ENCODE results near the gene SMU1.
A peak's percentile ranks its signal among the peaks of the same experiment; 100 is the strongest.

SMU1 gene

DNA sequence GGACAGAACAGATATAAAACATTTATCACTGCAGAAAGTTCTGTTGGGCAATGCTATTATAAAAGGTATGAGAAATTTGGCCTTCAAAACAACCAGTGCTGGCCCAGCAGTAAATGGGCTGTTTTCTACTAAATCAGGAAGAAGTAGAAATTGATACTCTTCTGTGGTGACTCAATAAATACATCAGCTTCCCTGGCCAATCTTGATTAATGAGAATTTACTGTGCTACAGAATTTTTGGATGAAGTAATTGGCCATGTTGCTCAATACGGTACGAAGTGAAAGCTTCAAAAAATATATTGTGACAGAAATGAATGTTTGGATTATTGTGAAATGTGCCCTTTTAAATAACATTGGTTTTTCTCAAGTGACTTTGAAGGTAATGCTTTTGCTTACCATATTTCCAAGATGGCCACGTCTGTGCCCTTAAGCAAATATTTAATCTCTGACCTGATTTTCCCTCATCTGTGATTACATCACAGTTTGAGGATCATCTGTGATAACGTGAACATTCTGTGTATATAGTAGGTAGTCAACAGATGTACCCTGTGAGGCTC, 47.2 kb downstream of the SMU1 start:
- H3K4me2 ChIP-seq: 0 out of 2 replicates have a peak overlapping the region, but pooled peaks have one; percentile 1
- peaks cover 35% of the 10 kb centered on the region for H3K4me1 ChIP-seq (ENCODE audit: low read depth, poor library complexity, severe bottlenecking)
- peaks cover 89% of the 10 kb centered on the region for H3K79me2 ChIP-seq (ENCODE audit: insufficient read depth, low read depth)
- H3K9ac ChIP-seq: no peak overlapping the region
- peaks cover 52% of the 10 kb centered on the region; the same call in 1 of the 2 replicates for H3K36me3 ChIP-seq (ENCODE audit: insufficient read depth)
- H3K27me3 ChIP-seq (ENCODE audit: insufficient read depth, low read depth): no peaks in the 10 kb centered on the region
- peaks cover 53% of the 10 kb centered on the region for H4K20me1 ChIP-seq (ENCODE audit: insufficient read depth)
- no peak overlapping the region for H3K4me3 ChIP-seq (IDR thresholded peaks at IDR 0.05; ENCODE audit: insufficient read depth, low read depth, low read length)
- TF ChIP-seq, protein P1, sequence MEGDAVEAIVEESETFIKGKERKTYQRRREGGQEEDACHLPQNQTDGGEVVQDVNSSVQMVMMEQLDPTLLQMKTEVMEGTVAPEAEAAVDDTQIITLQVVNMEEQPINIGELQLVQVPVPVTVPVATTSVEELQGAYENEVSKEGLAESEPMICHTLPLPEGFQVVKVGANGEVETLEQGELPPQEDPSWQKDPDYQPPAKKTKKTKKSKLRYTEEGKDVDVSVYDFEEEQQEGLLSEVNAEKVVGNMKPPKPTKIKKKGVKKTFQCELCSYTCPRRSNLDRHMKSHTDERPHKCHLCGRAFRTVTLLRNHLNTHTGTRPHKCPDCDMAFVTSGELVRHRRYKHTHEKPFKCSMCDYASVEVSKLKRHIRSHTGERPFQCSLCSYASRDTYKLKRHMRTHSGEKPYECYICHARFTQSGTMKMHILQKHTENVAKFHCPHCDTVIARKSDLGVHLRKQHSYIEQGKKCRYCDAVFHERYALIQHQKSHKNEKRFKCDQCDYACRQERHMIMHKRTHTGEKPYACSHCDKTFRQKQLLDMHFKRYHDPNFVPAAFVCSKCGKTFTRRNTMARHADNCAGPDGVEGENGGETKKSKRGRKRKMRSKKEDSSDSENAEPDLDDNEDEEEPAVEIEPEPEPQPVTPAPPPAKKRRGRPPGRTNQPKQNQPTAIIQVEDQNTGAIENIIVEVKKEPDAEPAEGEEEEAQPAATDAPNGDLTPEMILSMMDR (conservative IDR thresholded peaks at IDR 0.05; ENCODE audit: low read depth, low read length): no peak
- H2AFZ ChIP-seq (ENCODE audit: low read depth): no peak overlapping the region
- H3K27ac ChIP-seq: no peak overlapping the region

DNA sequence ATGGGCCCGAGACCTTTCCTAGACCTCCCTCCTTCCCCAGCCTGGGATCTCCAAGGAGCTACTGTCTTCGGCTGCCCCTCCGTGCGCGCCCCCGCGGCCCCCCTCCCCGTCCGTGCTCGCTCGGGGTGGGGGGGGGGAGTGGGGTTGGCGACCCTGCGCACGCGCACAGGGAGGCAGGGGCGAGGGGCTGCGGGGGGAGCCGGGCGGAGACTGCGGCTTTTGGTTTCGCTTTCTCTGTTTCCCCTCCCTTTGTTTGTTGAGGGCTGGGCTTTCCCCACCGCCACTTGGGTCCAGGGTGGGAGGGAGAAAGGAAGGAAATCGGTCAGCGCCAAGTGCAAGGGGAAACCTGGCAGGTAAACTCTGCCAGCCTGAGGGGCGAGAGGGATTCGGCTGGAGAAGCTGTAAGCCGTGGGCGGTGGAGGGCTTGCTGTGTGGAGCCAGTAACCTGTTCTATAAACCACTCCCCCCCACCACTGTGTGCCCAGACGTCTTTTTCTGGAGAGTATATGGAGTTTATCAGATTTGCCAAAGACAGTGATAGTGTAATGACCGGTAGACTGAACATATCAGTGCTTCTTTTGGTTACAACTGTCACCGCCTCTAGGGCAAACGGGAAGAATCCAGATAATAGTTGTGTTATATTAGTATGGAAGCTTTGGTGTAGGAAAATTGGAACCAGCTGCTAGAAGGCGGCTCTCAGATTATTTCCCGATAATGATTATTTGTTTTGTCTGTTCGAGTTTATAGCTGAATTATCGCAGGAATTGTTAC, 50.7 kb downstream of the SMU1 start:
- TF ChIP-seq, protein P1 (conservative IDR thresholded peaks at IDR 0.05; ENCODE audit: low read depth, low read length): no peak
- Histone ChIP-seq H3K27ac (peak overlapping the region; percentile 89), H3K9ac (peak overlapping the region; percentile 96), H3K4me1 (ENCODE audit: low read depth, poor library complexity, severe bottlenecking) (peaks cover 54% of the 10 kb centered on the region), H3K36me3 (ENCODE audit: insufficient read depth) (peaks cover 32% of the 10 kb centered on the region; the same call in 1 of the 2 replicates), H3K27me3 (ENCODE audit: insufficient read depth, low read depth) (no peaks in the 10 kb centered on the region), H3K79me2 (ENCODE audit: insufficient read depth, low read depth) (peaks cover 80% of the 10 kb centered on the region), H4K20me1 (ENCODE audit: insufficient read depth) (peaks cover 39% of the 10 kb centered on the region), H3K4me2 (peak overlapping the region; percentile 91), H2AFZ (ENCODE audit: low read depth) (peak overlapping the region; percentile 44; the same call in 1 of the 2 replicates), H3K4me3 (IDR thresholded peaks at IDR 0.05; ENCODE audit: insufficient read depth, low read depth, low read length) (no peak overlapping the region)

DNA sequence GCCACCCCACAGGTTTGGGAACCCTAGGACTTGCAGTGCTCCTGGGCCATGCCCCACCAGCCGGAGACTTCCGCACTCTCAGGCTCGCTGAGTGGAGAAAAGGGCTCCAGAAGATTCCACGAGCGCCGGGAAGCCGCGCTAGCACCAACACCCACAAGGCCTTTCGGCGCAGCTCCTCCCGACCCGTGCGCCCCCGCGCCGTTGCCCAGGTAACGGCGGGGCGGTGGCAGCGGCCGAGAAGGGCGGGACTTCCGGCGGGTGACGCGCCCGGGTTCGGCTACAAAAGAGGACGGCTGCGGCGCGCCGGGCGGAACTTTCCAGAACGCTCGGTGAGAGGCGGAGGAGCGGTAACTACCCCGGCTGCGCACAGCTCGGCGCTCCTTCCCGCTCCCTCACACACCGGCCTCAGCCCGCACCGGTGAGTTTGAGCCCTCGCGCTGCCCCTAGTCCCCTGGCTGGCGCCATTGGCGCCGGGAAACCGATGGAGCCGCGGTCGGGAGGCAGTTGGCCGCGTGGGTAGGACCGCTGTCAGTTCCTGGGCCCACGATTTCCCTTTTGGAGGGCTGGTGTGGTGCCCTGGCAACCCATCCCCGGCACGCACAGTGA, 51.4 kb downstream of the SMU1 start, which contains the start of gene DNAJA1:
Gene DNAJA1 (plus strand): TSS at position 308 of the 606 bp plus-strand sequence. CDS start 1,212 bp downstream, outside the sequence.
- H3K79me2 ChIP-seq (ENCODE audit: insufficient read depth, low read depth): peaks cover 73% of the 10 kb centered on the region
- peak within 1 kb of the TSS; percentile 44; the same call in 1 of the 2 replicates for H2AFZ ChIP-seq (ENCODE audit: low read depth)
- peaks cover 32% of the 10 kb centered on the region for H4K20me1 ChIP-seq (ENCODE audit: insufficient read depth)
- H3K4me2 ChIP-seq: peak within 1 kb of the TSS; percentile 91
- H3K4me3 ChIP-seq (IDR thresholded peaks at IDR 0.05; ENCODE audit: insufficient read depth, low read depth, low read length): no peak within 1 kb of the TSS
- TF ChIP-seq, protein P1 (conservative IDR thresholded peaks at IDR 0.05; ENCODE audit: low read depth, low read length): no peak
- H3K4me1 ChIP-seq (ENCODE audit: low read depth, poor library complexity, severe bottlenecking): peaks cover 47% of the 10 kb centered on the region
- peak within 1 kb of the TSS; percentile 89 for H3K27ac ChIP-seq
- H3K9ac ChIP-seq: peak within 1 kb of the TSS; percentile 96
- peaks cover 25% of the 10 kb centered on the region; the same call in 1 of the 2 replicates for H3K36me3 ChIP-seq (ENCODE audit: insufficient read depth)
- no peaks in the 10 kb centered on the region for H3K27me3 ChIP-seq (ENCODE audit: insufficient read depth, low read depth)

DNA sequence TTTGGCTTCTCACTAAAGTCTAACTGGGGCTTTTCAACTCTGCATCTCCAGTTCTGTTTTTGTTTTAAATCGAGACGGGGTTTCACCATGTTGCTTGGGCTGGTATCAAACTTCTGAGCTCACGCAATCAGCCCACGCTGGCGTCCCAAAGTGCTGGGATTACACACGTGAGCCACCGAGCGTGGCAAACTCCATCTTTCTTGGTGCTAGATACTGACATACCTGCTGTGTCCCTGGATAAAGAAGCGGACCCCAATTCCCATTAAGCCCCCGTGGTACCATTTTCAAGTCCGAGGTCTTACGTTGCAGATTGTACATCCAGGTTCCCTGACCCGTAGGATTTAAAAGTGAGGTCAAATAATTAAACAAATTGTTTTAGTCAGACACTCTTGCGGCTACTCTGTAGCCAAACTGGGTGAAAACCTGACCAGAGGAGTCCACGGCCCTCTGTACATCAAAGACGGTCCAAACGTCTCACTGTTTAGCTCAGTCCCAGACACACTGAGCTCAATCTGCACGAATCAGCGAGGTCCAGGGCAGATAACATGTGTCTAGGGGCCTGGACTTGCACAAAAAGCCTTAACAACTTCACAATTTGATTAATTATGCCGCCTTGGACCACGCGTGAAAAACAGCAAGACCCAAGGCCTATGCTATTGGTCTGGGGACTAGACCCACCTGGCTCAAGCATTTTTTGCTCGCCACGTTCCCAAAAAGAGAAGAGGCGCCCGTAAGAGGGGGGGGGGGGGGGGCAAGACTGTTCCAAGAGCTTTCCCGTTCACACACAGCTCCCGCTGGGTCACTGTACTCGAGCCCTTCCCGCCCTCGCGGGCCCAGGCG, 52.1 kb downstream of the SMU1 start:
- Histone ChIP-seq H3K4me3 (IDR thresholded peaks at IDR 0.05; ENCODE audit: insufficient read depth, low read depth, low read length) (no peak overlapping the region), H4K20me1 (ENCODE audit: insufficient read depth) (peaks cover 29% of the 10 kb centered on the region), H3K4me2 (peak overlapping the region; percentile 58), H2AFZ (ENCODE audit: low read depth) (peak overlapping the region; percentile 44; the same call in 1 of the 2 replicates), H3K9ac (peak overlapping the region; percentile 96), H3K27ac (peak overlapping the region; percentile 89), H3K27me3 (ENCODE audit: insufficient read depth, low read depth) (no peaks in the 10 kb centered on the region), H3K36me3 (ENCODE audit: insufficient read depth) (peaks cover 24% of the 10 kb centered on the region; the same call in 1 of the 2 replicates), H3K79me2 (ENCODE audit: insufficient read depth, low read depth) (peaks cover 66% of the 10 kb centered on the region), H3K4me1 (ENCODE audit: low read depth, poor library complexity, severe bottlenecking) (peaks cover 45% of the 10 kb centered on the region)
- TF ChIP-seq, protein P1 (conservative IDR thresholded peaks at IDR 0.05; ENCODE audit: low read depth, low read length): no peak
